ENCODE measurements around the gene KCNQ1.

DNA sequence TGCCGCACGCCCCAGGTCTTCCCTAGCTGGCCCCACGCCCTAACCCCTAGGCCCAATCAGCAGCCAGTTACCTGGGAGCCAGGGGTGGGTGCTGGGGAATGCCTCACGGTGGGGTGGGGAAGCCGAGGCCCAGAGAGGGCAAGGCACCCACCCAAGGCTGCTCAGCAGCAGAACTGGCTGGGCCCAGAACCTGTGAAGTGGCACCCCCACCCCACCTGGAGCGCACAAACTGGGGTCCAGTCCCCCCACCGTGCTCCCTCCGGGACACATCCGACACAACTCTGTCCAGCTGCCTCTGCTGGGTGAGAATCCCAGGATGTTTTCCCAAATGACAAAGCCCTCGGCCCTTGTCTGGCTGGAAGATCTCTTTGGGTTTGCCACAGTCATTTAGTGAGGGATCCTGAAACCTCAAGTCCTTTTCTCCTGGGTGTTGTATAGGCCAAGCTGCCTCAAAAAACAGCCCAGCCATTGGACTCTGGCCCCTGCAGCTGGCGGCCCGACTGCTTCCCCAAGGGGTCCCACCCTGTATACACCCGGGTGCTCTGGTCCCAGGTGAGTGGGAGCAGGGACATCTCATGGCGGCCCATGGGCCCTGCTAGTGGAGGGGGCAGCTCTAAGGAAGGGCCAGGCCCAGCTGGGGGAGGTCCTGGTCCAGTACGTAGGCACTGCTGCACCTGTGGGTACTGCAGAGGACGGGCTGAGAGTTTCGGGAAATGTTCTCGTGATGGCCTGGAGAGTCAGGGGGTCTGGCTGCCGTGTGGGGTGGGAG is 23.4 kb upstream of the KCNQ1 start:
- no peak for TF ChIP-seq GATA2 (IDR thresholded peaks at IDR 0.05; ENCODE audit: low read depth, low read length)
- TF ChIP-seq GATA3 (IDR thresholded peaks at IDR 0.05; ENCODE audit: low read depth, low read length) = no peak
